Caki2 (cell line): ENCODE measurements around the gene IGSF3. TPM values are rescaled to one million over a fixed set of nuclear protein-coding genes. Genes with fewer than 3 reads are reported as not detected.
"Not testable (repeated sequence)": the region's sequence is repeated elsewhere in the genome, so short reads cannot be mapped to it uniquely, and the experiment has no call there.

Source experiments
- DNase-seq: peaks from one replicate; pipeline ENCODE4 v3.0.0-alpha.2; 2015; ENCODE audit warnings: low read depth
- in situ Hi-C: cut with HindIII; loops from 2 replicates; pipeline ENCODE4 v1.10.0; 2016; ENCODE audit warnings: low sequenced_read_pairs, low pct_unique_long_range_greater_than_20kb, mixed read lengths
- total RNA-seq: library from RNA; depleted of rRNA; stranded (reverse); fragments of >200 nt; shearing (Covaris generic); gene quantifications from 2 replicates; pipeline ENCODE4 v1.2.3, GENCODE V29; 2014; ENCODE audit warnings: low replicate concordance

Gene IGSF3
- total RNA-seq, 1 experiment from 2014 or later: 30.4 TPM

- DNase-seq, in situ Hi-C loops: not testable (repeated sequence)
These were observed 48.4 kb downstream of the IGSF3 start for GRCh38 chr1:116619106-116619505.

- in situ Hi-C loops, DNase-seq: not testable (repeated sequence)
These were observed 49.7 kb downstream of the IGSF3 start for GRCh38 chr1:116617808-116618207.

- DNase-seq, in situ Hi-C loops: not testable (repeated sequence)
These were observed 53.7 kb downstream of the IGSF3 start for GRCh38 chr1:116613825-116614224.

GRCh38 chr1:116609801-116610371 is 57.6 kb downstream of the IGSF3 start:
- DNase-seq, in situ Hi-C loops: not testable (repeated sequence)

- in situ Hi-C loops, DNase-seq: not testable (repeated sequence)
These were observed 58.7 kb downstream of the IGSF3 start for GRCh38 chr1:116608841-116609240.

- in situ Hi-C loops, DNase-seq: not testable (repeated sequence)
These were observed 59.4 kb downstream of the IGSF3 start for GRCh38 chr1:116608151-116608550.

GRCh38 chr1:116607463-116607862 is 60.1 kb downstream of the IGSF3 start:
- in situ Hi-C loops, DNase-seq: not testable (repeated sequence)

GRCh38 chr1:116606067-116606466 is 61.5 kb downstream of the IGSF3 start:
- in situ Hi-C loops: not testable (repeated sequence)

DNA sequence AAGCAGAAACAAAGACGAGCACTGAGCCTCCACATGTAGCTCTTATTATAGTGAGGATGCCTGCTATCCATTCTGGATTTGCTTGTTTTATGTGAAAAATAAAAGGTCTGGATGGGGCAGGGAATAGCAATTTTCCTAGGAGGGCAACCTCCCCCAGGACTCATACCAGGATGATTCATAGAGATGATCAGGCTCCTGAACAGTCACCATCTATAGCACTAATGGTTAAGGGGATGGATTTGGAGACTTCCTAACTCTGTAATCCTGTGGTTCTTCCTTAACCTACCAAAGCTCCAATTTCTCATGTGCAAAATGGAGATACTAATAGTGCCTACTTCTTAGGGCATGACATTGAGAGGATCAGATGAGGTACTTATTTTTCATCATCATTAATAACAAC is 62.2 kb downstream of the IGSF3 start:
- no peak for DNase-seq
- in situ Hi-C loops: no loop called here

More at GRCh38 chr1:116606067-116606466, 61.5 kb downstream of the IGSF3 start:
- DNase-seq: not testable (repeated sequence)

GRCh38 chr1:116604408-116604807 is 63.1 kb downstream of the IGSF3 start:
- in situ Hi-C loops, DNase-seq: not testable (repeated sequence)

GRCh38 chr1:116603646-116604045 is 63.9 kb downstream of the IGSF3 start:
- DNase-seq, in situ Hi-C loops: not testable (repeated sequence)

DNA sequence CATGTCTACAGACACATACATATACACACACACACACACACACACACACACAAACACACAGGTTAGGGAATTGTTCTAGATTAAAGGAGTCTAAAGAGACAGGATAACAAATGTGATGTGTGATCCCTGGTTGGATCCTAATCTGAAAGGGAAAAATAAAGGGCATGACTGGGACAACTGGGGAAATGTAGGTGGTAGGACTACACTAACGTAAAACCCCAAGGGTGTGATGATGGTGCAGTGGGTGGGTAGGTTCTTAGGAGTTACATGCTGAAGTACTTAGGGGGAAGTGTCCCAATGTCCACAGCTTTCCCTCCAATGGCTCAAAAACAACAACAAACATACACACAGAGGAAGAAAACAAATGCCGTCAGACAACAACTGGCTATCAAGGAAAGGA is 68.2 kb downstream of the IGSF3 start:
- in situ Hi-C loops, DNase-seq: not testable (repeated sequence)

DNA sequence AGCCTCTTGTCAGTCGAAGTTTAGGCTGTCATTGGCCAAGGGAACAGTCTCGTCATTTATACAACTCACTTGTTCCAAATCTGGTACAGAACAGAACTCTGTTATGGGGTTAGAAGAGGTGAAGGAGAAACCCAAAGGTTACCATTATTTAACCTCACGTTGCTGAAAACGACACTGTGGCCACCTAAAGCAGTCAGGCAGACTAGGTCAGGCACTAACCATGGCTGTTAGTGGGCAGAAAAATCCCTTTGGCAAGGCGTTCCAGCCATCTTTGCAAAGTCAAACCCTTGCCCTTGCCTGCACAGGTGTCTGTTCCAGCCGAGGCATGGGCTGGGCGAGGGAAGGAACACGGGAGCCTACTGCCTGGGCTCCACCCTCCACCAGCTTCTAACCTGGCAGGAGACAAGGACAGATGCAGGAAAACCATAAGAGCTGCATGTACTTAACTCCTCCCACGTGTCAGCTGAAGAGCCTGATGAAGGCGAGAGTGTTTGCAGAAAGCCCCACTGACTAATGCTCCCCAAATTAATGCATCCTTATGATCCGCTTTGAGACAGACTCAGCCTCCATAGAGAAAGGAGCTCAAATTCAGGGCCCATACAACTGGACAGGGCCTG is 69.0 kb downstream of the IGSF3 start:
- DNase-seq, in situ Hi-C loops: not testable (repeated sequence)

GRCh38 chr1:116597388-116597787 is 70.1 kb downstream of the IGSF3 start:
- in situ Hi-C loops: not testable (repeated sequence)

DNA sequence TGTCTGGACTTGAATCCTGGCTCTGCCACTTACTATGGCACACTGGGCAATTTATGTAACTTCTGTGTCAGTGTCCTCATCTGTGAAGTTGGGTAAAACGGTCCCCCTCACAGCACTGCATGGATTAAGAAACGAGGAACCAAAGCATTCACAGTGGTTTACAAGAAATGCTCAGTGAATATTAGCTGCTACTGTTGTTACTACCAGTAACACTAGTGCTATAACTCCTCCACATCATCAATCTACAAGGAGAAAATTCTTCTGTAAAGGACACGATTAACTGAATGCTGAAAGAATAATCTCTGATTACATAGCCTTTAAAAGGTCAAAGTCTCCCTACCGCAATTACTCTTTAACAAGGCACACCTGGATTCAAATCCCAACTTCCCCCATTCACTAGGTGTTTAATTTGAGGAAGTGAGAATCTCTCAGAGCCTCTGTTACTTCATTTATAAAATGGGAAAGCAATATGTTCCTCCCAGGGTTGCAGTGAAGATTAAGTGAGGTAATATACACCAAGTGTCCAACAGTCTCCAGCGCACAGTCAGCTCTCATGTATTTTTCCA is 70.7 kb downstream of the IGSF3 start:
- DNase-seq, in situ Hi-C loops: not testable (repeated sequence)

More at GRCh38 chr1:116597388-116597787, 70.1 kb downstream of the IGSF3 start:
- not testable (repeated sequence) for DNase-seq

- DNase-seq, in situ Hi-C loops: not testable (repeated sequence)
These were observed 71.4 kb downstream of the IGSF3 start for GRCh38 chr1:116595946-116596741.

DNA sequence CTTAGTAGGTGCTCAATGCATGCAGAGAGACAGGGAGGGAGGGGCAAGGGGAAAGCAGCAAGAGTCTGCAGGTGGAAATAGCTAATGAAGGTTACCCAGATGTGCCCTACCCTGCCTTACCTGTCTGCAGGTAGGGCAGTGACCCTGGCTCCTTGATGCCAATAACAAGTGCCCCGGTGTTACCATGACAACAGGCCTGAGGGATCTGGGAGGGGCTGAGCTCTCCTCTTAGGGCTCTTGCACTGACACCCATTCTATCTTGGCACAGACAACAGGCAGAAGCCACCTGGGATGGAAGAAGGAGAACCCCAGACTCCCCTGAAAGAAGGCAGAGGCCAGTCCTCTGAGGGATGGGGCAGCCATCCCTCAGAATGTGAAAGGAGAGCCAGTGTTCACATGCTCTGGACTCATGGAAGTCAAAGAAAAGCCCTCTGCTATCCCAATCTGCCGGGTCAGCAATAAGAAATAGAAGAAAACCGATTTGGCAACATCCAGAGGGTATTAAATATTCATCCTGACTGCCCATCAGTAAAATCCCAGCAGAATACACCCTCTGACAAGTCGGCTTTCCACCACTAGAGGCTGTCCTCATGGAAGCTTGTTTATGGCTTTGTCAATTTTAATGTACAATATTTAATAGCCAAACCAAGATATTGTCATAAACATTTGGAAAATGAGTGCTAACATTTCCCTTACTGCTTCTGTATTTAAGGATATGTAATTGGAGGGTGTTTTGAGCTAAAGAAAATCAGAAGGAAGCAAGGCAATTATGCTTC is 72.3 kb downstream of the IGSF3 start:
- DNase-seq, in situ Hi-C loops: not testable (repeated sequence)

GRCh38 chr1:116593977-116594376 is 73.6 kb downstream of the IGSF3 start:
- in situ Hi-C loops, DNase-seq: not testable (repeated sequence)
